HG03575 (cell line): ENCODE measurements around the gene UBE4B.

Source experiments
- ATAC-seq: cut with Tn5 transposase; IDR thresholded peaks from one replicate; pipeline ENCODE4 v1.9.1; 2021; ENCODE audit not compliant: unreplicated experiment, insufficient number of reproducible peaks, low FRiP score; ENCODE audit errors: extremely low read depth

Gene UBE4B

DNA sequence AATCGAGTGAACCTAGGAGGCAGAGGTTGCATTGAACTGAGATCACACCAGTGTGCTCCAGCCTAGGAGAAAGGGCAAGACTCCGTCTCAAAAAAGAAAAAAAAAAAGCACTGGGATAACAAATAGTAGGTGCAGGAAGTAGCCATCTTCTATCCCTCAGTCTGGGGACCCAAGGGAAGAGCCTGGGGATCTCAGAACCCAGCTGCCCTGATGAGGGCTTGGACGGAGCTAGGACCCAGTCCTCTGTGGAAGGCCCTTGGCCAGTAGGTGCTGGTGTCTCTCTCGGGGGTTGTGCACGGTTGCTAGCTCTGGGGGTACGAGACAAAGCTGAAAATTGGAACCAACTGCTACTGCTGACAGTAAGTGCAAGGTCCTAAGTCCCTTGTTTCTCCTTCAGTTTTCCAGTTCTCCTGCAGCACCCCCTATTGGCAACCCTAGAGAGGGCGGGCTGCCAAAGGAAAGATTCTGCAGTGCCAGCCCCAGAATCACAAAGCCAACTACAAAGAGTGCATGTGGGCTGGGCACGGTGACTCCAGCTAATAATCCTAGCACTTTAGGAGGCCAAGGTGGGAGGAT lies 120.0 kb downstream of the UBE4B start:
- ATAC-seq: no peak

DNA sequence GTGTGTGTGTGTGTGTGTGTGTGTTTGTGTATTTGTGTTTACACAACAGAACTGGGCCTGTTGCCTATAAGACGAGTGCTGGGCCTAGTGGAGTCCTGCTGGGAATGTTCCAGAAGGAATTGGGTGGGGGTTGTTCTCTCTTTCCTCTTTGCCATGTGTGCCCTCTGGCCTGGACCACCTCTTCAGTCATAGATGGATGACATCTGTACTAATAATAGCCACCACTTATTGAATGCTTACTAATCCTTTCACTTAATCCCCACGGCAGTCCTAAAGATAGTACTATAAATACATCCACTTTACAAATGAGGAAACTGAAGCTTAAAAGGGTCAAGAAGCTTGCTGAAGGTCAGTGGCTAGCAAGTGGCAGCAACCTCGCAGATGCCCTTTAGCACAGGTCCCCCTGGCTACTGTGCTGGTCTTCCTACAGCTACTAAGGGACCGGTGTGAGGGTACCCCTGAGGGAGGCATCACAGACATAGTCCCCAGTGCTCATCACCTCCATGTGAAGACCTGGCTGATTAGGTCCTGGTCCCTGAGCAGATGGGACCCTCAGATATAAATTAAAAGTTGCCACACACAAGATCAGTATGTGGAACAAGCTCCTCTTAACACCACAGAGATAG lies 122.4 kb downstream of the UBE4B start:
- no peak for ATAC-seq

DNA sequence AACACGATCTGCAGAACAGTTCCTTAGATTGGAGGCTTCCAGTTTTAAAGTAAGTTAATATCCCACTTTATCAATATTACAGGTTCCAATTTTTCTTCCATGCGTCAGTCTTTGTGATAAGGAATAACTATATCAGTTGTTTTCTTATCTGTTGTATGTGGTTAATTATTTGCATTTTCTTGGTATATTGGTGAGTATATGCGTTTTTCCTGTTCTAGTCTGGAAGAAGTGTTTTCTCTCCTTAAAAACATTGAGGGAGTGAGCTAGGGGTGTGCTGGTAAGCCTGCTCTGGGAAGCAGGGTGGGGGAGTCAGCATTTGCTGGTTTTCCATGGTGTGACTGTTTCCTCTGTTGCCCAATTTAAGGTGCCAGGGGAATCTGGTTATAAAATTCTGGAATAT lies 127.4 kb downstream of the UBE4B start:
- ATAC-seq: no peak

DNA sequence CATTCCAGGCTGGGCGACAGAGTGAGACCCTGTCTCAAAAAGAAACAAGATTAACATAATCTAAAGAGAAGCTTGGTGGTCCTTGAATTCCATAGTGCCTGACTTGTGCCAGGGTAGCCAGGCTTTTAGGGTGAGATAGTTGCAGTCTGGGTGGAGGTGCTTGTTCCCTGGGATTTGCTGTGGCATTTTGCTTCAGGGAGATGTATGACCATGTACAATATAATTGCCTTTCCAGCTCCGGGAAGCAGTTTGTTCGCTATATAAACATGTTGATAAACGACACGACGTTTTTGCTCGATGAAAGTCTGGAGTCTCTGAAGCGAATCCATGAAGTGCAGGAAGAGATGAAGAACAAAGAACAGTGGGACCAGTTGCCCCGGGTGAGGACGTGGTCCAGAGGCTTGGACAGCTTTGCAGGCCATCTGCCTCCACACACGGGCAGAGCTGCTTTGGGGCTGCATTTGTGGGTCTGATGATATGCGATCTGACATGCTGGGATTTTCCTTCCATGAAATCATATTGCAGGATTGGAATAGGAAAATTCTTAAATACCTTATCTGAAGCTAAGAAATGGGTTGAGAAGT lies 128.2 kb downstream of the UBE4B start:
- ATAC-seq: no peak

DNA sequence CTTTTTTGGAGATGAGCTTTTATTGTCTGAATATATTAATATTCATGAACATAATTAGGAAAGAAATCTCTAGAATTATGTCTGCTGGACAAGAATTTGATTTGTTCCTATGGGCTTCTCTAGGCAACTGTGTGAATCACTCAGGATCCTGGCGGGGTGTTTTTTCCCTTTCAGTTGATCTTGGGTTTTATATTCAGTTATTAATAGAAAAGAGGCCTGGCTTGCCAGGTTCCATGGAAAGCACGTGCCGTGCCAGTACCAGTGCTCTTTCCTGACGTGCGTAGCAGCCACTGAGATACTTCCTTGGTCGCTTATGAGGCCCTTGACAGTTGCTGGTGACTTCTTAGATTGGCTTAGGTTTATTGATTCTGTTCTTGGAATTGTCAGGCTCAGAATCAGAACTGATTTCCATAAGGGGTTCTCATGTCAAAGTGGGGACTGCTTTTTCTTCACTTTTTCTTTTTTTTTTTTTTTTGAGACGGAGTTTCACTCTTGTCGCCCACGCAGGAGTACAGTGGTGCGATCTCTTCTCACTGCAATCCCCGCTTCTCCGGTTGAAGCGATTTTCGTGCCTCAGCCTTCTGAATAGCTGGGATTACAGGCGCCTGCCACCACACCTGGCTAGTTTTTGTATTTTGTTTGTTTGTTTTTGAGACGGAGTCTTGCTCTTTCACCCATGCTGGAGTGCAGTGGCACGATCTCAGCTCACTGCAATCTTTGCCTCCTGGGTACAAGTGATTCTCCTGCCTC lies 129.0 kb downstream of the UBE4B start:
- ATAC-seq: no peak

DNA sequence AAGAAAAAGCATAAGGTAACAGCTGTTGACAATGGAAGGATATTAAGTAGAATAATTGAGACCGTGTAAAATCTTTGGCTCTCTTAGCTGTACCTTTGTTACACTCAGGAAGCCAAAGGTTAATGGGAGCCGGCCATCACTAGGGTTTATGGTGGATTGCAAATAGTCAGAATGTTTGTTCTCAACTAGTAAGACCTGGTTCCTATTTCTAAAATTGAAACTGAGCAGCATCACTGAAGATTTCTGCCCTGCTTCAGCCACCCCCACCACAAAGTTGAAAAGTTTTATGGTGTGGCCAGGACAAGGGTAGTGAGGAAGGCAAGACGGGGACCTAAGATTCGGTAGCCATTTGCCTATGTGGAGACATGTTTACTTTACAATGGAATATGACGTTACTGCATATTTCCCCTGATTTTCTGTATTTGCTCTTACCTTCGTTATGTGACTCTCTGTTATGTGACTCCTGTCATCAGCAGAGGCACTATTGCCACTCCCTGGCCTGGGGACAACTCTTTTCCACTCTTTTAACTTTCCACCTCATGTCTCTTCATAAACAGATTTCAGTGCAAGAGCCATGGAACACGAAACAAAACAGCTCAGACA lies 136.3 kb downstream of the UBE4B start:
- ATAC-seq: no peak

DNA sequence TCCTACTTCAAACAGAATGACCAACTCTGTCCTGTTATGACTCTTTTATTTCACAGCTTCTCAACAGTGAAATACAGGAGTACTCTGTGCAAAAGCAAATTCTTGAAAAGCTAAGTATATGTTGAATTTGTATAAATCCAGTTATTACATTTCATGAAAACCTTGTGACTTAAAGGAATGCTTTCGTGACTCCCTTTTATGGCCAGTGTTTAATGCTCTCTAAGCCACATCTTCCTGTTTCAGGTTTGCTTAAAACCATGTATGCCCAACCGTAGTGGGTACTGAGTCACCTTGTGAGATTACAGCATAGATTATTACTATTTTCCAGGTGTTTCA lies 137.4 kb downstream of the UBE4B start:
- ATAC-seq: no peak

DNA sequence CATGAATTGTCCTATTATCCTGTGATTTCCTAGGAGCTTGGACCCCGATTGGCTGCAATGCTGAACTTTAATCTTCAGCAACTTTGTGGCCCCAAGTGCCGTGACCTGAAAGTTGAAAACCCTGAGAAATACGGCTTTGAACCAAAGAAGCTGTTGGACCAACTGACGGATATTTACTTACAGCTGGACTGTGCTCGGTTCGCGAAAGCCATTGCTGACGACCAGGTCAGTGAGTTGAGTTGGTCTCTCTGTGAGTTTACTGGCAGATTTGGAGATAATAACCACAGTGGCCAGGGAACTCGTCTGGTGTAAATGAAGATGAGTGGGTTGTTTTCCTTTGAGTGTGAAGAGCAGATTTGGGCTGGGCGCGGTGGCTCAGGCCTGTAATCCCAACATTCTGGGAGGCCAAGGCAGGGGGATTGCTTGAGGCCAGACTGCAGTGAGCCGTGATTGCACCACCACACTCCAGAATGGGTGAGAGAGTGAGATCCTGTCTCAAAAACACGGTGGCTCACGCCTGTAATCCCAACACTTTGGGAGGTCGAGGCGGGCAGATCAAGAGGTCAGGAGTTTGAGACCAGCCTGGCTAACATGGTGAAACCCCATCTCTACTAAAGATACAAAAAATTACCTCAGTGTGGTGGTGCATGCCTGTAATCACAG lies 138.5 kb downstream of the UBE4B start:
- ATAC-seq: no peak

DNA sequence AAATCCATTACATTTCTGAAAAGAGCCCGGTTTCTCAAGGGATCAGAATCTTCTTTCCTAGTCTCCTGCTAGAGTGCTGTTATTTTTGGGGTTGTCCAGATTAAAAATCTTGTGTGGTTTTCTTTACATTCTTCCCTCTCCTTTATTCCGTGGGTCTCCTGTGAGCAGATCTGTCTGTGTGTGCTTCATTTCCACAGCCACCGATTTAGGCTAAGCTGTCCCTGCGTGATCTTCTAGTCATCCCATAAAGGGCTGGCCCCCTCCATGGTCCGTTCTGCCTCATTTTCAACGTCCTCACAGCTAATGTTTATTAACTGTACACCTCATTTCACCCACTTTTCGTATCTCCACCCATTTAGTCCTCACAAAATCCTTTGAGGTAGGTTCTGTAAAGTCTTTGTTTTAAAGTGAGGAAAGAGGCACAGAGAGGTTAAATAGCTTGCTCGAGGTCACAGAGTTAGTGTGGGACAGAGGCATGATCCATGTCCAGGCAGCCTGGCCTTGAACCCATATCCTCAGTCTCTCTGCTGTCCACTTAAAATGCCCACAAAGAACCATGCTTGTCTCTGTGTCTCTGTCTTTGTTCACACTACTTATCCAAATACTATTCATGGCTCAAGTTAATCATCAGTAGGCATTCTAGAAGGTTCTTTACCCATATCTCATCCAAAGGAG lies 139.4 kb downstream of the UBE4B start:
- ATAC-seq: no peak

DNA sequence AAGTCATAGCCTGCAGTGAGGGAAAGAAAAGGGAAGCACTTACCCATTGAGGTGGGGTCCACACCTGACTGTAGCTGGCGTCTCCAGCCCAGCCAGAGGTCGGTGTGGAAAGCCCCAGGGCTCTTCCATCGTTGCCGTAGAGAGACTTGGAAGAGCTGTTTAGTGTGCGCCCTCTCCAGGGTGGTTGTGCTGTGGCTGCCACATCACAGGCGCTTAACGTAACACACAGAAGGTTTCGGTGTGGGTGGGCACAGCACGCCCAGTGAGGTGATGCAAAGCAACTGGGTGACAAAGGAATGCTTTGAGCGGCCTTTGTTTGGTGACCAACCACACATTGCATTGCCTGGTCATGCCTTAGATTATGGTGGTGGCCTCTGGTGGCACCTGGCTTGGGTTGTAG lies 140.8 kb downstream of the UBE4B start:
- no peak for ATAC-seq

DNA sequence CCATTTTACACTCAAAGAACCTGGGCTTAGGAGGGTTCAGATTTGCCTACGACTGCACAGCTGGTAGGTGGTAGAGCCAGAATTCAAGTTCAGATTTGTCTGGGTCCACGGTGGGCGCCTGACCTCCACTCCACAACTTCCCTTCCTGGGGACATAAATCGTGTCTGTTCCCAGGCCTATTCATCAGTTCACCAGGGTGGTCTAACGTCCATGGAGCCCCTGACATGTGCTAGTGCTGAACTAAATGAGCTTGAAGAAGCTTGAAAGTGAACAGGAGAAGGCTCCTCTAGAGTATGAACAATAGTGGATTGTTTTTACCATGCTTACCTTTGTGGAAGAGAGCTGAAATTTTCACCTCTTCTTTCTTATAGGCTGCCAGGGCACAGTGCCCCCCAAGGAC lies 145.1 kb downstream of the UBE4B start:
- no peak for ATAC-seq

DNA sequence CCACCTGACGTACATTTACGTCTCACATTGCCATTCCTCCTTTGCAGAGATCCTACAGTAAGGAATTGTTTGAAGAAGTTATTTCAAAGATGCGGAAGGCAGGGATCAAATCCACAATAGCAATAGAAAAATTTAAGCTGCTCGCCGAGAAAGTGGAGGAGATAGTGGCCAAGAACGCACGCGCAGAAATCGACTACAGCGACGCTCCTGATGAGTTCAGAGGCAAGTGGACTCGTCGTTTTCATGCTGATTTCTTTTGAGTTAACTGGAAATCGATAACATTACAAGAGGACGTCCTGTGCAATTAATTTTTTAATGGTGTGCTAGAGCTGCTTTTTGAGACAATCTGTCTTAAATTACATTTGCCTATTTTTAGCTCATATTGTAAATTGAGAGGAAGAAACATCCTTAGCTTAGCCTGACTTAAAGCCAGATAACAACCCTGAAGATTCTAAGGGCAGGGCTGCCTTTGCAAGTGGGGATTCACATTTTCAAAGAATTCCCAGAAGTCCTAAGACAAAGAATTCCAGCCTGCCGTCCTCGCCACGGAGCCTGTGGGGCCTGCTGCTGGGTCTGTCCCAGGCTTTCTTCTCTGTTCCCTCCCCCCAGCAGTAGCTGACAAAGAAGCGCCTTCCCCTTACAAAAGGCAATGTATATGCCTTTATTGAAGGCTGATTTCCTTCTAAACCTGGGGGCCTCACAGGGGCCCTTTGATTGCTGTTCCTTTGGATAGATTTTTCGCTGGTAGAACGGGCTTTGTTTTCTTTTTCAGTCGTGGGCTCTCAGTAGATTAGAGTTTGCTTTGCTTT lies 146.0 kb downstream of the UBE4B start:
- no peak for ATAC-seq

DNA sequence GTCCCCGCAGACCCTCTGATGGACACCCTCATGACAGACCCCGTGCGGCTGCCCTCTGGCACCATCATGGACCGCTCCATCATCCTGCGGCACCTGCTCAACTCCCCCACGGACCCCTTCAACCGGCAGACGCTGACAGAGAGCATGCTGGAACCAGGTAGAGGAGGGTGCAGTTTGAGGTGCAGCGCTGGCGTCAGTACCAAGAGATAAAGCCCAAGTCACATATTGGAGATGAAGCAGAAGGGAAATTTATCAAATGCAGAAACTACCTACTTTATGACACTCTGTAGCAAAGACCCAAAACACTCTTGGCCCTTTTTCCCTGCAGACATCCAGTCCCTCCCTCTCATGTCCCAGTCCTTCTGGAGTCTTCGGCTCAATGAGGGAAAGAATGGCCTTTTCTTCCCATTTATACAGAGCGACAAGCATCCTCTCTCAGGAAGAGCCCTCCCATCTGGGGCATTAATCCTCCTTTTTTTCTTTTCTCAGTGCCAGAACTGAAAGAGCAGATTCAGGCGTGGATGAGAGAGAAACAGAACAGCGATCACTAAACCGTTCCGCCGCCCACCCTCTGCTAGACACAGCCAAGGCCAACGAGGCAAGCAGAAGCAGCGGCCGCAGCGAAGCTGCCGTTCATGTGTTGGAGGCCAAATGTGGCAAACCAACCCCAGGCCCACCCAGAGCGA lies 146.8 kb downstream of the UBE4B start:
- no peak for ATAC-seq

DNA sequence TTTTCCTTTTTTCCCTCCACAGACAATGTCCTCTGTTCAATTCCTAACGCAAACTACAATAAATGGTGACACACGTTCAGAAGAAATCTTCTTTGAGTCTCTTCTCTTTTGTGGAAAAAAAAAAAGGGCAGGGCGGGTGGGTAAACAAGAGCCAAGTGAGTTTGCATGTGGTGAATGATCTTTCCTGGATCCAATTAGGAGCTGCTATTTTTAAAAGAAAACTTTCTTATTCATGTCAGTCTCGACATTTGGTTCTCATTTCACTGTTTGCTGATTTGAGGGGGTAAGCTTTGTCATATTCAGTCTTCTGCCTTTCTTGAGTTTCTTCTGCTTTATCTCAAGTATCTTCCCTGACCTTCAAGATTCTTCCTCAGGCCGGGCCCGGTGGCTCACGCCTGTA lies 148.4 kb downstream of the UBE4B start:
- no peak for ATAC-seq

DNA sequence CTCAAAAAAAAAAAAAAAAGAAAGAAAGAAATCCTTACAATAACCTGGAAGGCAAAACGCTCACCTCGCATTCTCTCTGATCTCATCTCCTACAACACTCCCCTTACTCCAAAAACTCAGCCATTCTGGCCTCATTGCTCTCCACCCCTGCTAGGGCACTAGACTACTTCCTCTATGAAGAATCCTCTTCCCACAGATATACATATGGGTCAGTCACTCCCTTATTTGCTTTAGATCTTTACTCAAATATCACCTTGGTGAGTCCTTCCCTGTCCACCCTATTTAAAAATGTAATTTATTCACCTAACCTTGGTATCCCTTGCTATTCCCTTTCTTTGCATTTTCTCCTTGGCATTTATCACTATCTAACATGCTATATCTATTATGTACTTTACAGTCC lies 153.0 kb downstream of the UBE4B start:
- no peak for ATAC-seq

DNA sequence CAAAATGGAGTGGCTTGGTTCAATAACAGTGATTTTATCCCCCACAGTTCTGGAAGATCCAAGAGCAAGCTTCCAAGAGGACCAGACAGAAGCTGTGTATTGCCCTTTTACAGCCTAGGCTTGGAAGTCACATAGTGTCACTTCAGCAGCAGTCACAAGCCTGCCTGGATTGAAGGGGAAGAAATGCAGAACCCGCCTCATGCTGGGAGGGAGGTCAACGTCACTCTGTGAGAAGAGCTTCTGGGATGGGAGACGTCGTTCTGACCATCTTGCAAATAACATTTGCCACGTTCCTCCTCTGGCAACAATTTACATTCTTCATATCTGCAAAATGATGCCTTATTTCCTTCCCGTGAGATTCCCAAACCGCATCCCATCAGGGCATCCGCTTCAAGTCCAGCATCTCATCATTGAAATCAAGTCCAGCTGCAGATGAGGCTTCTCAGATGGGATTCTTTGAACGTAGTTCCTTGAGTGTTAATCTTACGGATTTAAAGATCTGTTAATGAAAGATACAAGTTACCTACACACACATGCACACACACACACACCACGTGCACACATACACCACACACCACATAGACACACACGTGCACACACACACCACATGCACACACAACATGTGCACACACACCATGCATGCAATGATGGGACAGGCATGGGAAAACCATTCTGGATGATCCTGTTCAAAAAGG lies 153.7 kb downstream of the UBE4B start:
- ATAC-seq: no peak

DNA sequence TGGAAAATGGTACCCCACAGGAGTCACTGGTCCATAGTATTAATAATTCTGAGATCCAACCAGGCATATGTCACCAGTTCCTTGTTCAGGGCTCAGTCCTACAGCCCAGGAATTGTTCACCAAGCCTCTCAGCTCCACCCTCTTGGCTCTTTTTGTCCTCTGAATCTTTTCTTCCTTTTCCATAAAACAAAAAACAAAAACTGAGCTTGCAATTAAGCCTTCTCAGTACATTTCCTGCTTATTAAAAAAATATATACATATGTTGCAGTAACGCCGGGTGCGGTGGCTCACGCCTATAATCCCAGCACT lies 154.2 kb downstream of the UBE4B start:
- no peak for ATAC-seq
